ENCODE data around the gene TBC1D14.

TBC1D14 gene

GRCh38 chr4:6876440-6876839 lies 33.2 kb upstream of the TBC1D14 start:
- no peak for TF ChIP-seq CTCF (IDR thresholded peaks at IDR 0.05; ENCODE audit: low read depth, low read length)

GRCh38 chr4:6877067-6877466 lies 32.6 kb upstream of the TBC1D14 start:
- no peak for TF ChIP-seq CTCF (IDR thresholded peaks at IDR 0.05; ENCODE audit: low read depth, low read length)

More at GRCh38 chr4:6876440-6876839, 33.2 kb upstream of the TBC1D14 start:
- no peak overlapping the region for H3K4me3 ChIP-seq (ENCODE audit: low read depth, low read length)

GRCh38 chr4:6878451-6879059 lies 31.1 kb upstream of the TBC1D14 start:
- TF ChIP-seq CTCF (IDR thresholded peaks at IDR 0.05; ENCODE audit: low read depth, low read length): no peak

More at GRCh38 chr4:6877067-6877466, 32.6 kb upstream of the TBC1D14 start:
- no peak overlapping the region for H3K4me3 ChIP-seq (ENCODE audit: low read depth, low read length)

GRCh38 chr4:6880691-6881090 lies 28.9 kb upstream of the TBC1D14 start:
- H3K4me3 ChIP-seq (ENCODE audit: low read depth, low read length): no peak overlapping the region
- TF ChIP-seq CTCF (IDR thresholded peaks at IDR 0.05; ENCODE audit: low read depth, low read length): no peak

More at GRCh38 chr4:6878451-6879059, 31.1 kb upstream of the TBC1D14 start:
- H3K4me3 ChIP-seq (ENCODE audit: low read depth, low read length): no peak overlapping the region

DNA sequence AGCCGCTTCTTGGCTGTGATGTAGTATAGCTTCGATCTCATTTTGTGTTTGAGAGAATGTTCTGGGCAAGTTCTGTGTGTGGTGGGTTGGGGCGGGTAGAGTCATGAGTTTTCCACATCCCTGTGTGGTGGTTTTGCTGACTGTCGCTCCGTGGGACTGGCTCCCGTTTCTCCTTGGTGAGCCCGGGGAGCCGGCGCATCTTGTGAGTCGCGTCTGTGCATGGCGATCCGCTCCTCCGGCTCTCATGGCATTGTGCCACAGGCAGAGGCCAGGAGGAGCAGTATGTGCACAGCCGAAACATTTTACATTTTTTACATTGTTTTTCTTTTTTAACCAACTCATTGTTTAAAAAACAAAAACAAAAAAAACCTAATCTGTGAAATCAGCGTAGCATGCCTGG lies 27.7 kb upstream of the TBC1D14 start:
- no peak overlapping the region for H3K4me3 ChIP-seq (ENCODE audit: low read depth, low read length)
- TF ChIP-seq CTCF (IDR thresholded peaks at IDR 0.05; ENCODE audit: low read depth, low read length): no peak

DNA sequence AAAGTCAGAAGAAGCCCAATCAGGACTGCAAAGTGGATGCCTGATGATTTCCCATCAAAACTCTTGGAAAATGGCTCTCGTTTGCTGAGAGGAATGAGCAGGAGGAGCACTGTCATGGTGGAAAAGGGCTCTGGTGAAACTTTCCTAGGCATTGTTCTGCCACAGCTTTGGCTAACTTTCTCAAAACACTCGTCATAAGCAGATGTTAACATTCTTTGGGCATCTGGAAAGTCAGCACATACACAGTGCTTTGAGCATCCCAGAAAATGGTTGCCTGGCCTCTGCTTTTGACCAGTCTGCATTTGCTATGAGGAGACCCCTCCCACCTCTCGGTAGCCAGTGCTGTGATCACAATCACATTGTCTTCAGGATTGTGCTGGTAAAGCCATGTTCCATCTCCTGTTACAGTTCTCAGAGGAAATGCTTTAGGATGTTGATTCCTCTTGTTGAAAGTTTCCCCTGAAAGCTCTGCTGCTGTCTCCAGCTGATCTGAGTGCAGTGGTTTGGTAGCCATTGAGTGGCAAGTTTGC lies 25.2 kb upstream of the TBC1D14 start:
- TF ChIP-seq CTCF (IDR thresholded peaks at IDR 0.05; ENCODE audit: low read depth, low read length): no peak
- H3K4me3 ChIP-seq (ENCODE audit: low read depth, low read length): no peak overlapping the region

DNA sequence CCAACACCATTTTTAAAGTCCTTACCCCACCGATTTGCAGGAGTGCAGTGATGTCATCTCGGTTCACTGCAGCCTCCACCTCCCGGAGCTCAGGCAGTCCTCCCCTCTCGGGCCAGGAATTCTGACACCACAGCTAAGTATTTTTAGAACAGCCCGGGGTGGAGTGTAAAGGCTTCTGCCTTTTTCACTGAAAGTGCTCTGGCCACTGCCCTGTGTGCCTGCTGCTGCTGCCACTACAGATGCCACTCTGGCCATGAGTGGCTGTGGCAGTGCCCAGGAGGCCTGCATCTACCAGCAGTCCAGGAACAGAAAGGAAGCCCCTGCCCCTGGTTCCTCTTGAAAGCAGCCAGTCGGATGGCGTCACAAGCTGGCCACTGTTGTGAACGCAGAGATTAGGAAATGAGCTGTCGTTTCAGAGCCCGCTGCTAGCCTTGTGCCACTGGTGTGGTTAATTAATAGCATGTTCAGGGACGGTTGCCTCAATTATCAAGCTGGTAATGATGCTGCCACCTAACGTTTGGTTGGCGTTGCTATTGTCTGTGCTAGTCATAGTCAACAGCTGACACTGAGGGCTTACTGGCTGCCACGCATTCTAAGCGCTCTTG lies 23.6 kb upstream of the TBC1D14 start:
- no peak overlapping the region for H3K4me3 ChIP-seq (ENCODE audit: low read depth, low read length)
- TF ChIP-seq CTCF (IDR thresholded peaks at IDR 0.05; ENCODE audit: low read depth, low read length): no peak

All from WI38 (cell line).